HCT116 (cell line): ENCODE data around the gene SLC5A1. TPM values are rescaled to one million over a fixed set of nuclear protein-coding genes. Genes with fewer than 3 reads are reported as not detected.

Source experiments
- ATAC-seq: fragments of 200-7000 bp; cut with Tn5 transposase; 2 replicates; pipeline ENCODE4 v1.9.1; 2020; ENCODE audit warnings: mild to moderate bottlenecking, moderate library complexity
- BruUV-seq: library from RNA; stranded (reverse); fragments of 400-500 nt; replicated peaks from 2 replicates; lab custom pipeline; 2021; lab: Mats Ljungman, UMichigan
- CTCF ChIA-PET: fragments of 300-600 bp; sonication (Branson Sonifier 250); formaldehyde crosslinking; loops from one replicate; lab custom pipeline; 2021; ENCODE audit warnings: antibody characterized with exemption; lab: Charles Lee
- POLR2A ChIA-PET: fragments of 300-600, 350-600 bp; sonication (Branson Sonifier 250); formaldehyde crosslinking; loops from one replicate; lab custom pipeline; 2021; ENCODE audit warnings: antibody characterized with exemption; lab: Charles Lee
- RAD21 ChIA-PET, 2 experiments: fragments of 300-600 bp; sonication (Branson Sonifier 250); formaldehyde crosslinking; loops; one replicate each; lab custom pipeline; 2023; ENCODE audit warnings: low total read pairs in 2 of 2; ENCODE audit not compliant: uncharacterized antibody in 2 of 2, unreplicated experiment in 2 of 2, low non-redundant PET in 1 of 2; lab: Charles Lee
- DNase-seq: peaks from one replicate; pipeline ENCODE4 v3.0.0-alpha.2; 2010; ENCODE audit warnings: low read depth, low spot score
- H2AFZ ChIP-seq: fragments of 200-600 bp; shearing (Covaris generic), sonication (generic); 2 replicates; pipeline ENCODE4 v1.6.1; 2017; ENCODE audit warnings: low read depth, mixed run types, mixed read lengths, antibody characterized with exemption, low read length; ENCODE audit not compliant: poor library complexity, severe bottlenecking
- H3K27ac ChIP-seq: 2 replicates; pipeline ENCODE4 v1.5.1; 2012; ENCODE audit warnings: low read depth, low read length
- H3K27me3 ChIP-seq: fragments of 200-600 bp; sonication (generic); 2 replicates; pipeline ENCODE4 v1.6.1; 2016; ENCODE audit warnings: mixed run types, low read length, mixed read lengths; ENCODE audit not compliant: insufficient read depth
- H3K36me3 ChIP-seq, 2 experiments: fragments of 200-500 bp in 1 of 2; fragments of 200-600 bp in 1 of 2; sonication (Bioruptor generic) in 1 of 2; sonication (generic) in 1 of 2; 2 replicates each; pipeline versions ENCODE4 v1.5.1 to v1.6.1; 2014 to 2016; ENCODE audit warnings: low read length in 2 of 2, inconsistent platforms in 1 of 2, mixed read lengths in 1 of 2, mixed run types in 1 of 2; ENCODE audit not compliant: insufficient read depth in 2 of 2, control insufficient read depth in 1 of 2
- H3K4me1 ChIP-seq, 2 experiments: fragments of 200-600 bp in 1 of 2; sonication (generic) in 1 of 2; 2 replicates each; pipeline versions ENCODE4 v1.5.1 to v1.6.1; 2012 to 2017; ENCODE audit warnings: low read length in 2 of 2, inconsistent platforms in 1 of 2, mild to moderate bottlenecking in 1 of 2, mixed read lengths in 1 of 2, mixed run types in 1 of 2, moderate library complexity in 1 of 2; ENCODE audit not compliant: insufficient read depth in 2 of 2, control insufficient read depth in 1 of 2
- H3K4me2 ChIP-seq: fragments of 200-600 bp; sonication (generic); 2 replicates; pipeline ENCODE4 v1.6.1; 2017; ENCODE audit warnings: mixed run types, low read length, mixed read lengths
- H3K4me3 ChIP-seq, 2 experiments: fragments of 200-600 bp in 1 of 2; sonication (generic) in 1 of 2; replicated peaks in 1 of 2; 2 replicates each; pipeline ENCODE4 v1.5.1; 2011 to 2016; ENCODE audit warnings: low read length in 2 of 2, control low read depth in 1 of 2, low read depth in 1 of 2, mild to moderate bottlenecking in 1 of 2, mixed read lengths in 1 of 2, mixed run types in 1 of 2
- H3K79me2 ChIP-seq: fragments of 200-600 bp; sonication (generic); 2 replicates; pipeline ENCODE4 v1.6.1; 2017; ENCODE audit warnings: mild to moderate bottlenecking, mixed run types, low read length, moderate library complexity, mixed read lengths; ENCODE audit not compliant: insufficient read depth
- H3K9ac ChIP-seq: fragments of 200-600 bp; sonication (generic); 2 replicates; pipeline ENCODE4 v1.6.1; 2016; ENCODE audit warnings: low read length, mixed read lengths
- H3K9me2 ChIP-seq: fragments of 200-600 bp; sonication (generic), shearing (Covaris generic); 2 replicates; pipeline ENCODE4 v1.6.1; 2017; ENCODE audit warnings: mixed run types, mild to moderate bottlenecking, moderate library complexity; ENCODE audit not compliant: insufficient read depth
- H3K9me3 ChIP-seq, 2 experiments: fragments of 200-500 bp in 1 of 2; fragments of 200-600 bp in 1 of 2; sonication (Bioruptor generic) in 1 of 2; sonication (generic) in 1 of 2; 2 replicates each; pipeline ENCODE4 v1.6.1; 2014 to 2017; ENCODE audit warnings: low read length in 2 of 2, mixed read lengths in 2 of 2, inconsistent platforms in 1 of 2, low read depth in 1 of 2, mild to moderate bottlenecking in 1 of 2, mixed run types in 1 of 2, moderate library complexity in 1 of 2; ENCODE audit not compliant: control insufficient read depth in 1 of 2, insufficient read depth in 1 of 2
- H4K20me1 ChIP-seq: fragments of 200-600 bp; sonication (generic), shearing (Covaris generic); 2 replicates; pipeline ENCODE4 v1.6.1; 2017; ENCODE audit warnings: mixed run types, mild to moderate bottlenecking, moderate library complexity; ENCODE audit not compliant: insufficient read depth
- CBX3 ChIP-seq: IDR thresholded peaks from 2 replicates; pipeline ENCODE4 v1.6.1; 2012; ENCODE audit warnings: low read depth
- CTCF ChIP-seq, 3 experiments: fragments of 200-600 bp in 1 of 3; sonication (generic) in 1 of 3; IDR thresholded peaks in 2 of 3; conservative IDR thresholded peaks in 1 of 3; 2 replicates each; pipeline ENCODE4 v1.5.1; 2012 to 2017; ENCODE audit warnings: low read depth in 2 of 3, low read length in 2 of 3, antibody characterized with exemption in 1 of 3, borderline replicate concordance in 1 of 3, control low read depth in 1 of 3, mild to moderate bottlenecking in 1 of 3, mixed read lengths in 1 of 3, mixed run types in 1 of 3, moderate library complexity in 1 of 3; ENCODE audit not compliant: insufficient read depth in 1 of 3
- ELF1 ChIP-seq: IDR thresholded peaks from 2 replicates; pipeline ENCODE4 v1.6.1; 2012; ENCODE audit warnings: low read depth, borderline replicate concordance
- EZH2phosphoT487 ChIP-seq: fragments of 200-600 bp; IDR thresholded peaks from 2 replicates; pipeline ENCODE4 v1.6.1; 2018; ENCODE audit warnings: antibody characterized with exemption, borderline replicate concordance
- FOSL1 ChIP-seq: IDR thresholded peaks from 2 replicates; pipeline ENCODE4 v1.6.1; 2012; ENCODE audit warnings: low read depth
- JUND ChIP-seq: IDR thresholded peaks from 2 replicates; pipeline ENCODE4 v1.6.1; 2012
- MAX ChIP-seq: IDR thresholded peaks from 2 replicates; pipeline ENCODE4 v1.6.1; 2012
- POLR2A ChIP-seq: IDR thresholded peaks from 2 replicates; pipeline ENCODE4 v1.7.0; 2011; ENCODE audit warnings: borderline replicate concordance; ENCODE audit not compliant: insufficient read depth, insufficient read length; ENCODE audit errors: extremely low read depth
- POLR2AphosphoS5 ChIP-seq: IDR thresholded peaks from 2 replicates; pipeline ENCODE4 v1.6.1; 2011; ENCODE audit warnings: mild to moderate bottlenecking, low read depth, low read length, moderate library complexity
- RAD21 ChIP-seq: IDR thresholded peaks from 2 replicates; pipeline ENCODE4 v1.6.1; 2012; ENCODE audit warnings: low read depth, mild to moderate bottlenecking
- REST ChIP-seq: IDR thresholded peaks from 2 replicates; pipeline ENCODE4 v1.6.1; 2012; ENCODE audit warnings: low read depth
- SP1 ChIP-seq: IDR thresholded peaks from 2 replicates; pipeline ENCODE4 v1.6.1; 2012; ENCODE audit warnings: low read depth
- TCF7L2 ChIP-seq: IDR thresholded peaks from 2 replicates; pipeline ENCODE4 v1.7.0; 2011; ENCODE audit warnings: borderline replicate concordance, inconsistent platforms; ENCODE audit not compliant: insufficient read depth, insufficient read length; ENCODE audit errors: extremely low read depth
- YY1 ChIP-seq: IDR thresholded peaks from 2 replicates; pipeline ENCODE4 v1.6.1; 2011; ENCODE audit warnings: low read length, low read depth, moderate library complexity, mild to moderate bottlenecking; ENCODE audit not compliant: insufficient replicate concordance; ENCODE audit errors: extremely low read depth
- ZNF274 ChIP-seq: fragments of 200-500 bp; sonication (Bioruptor generic); IDR thresholded peaks from 2 replicates; pipeline ENCODE4 v1.6.1; 2014; ENCODE audit warnings: mild to moderate bottlenecking, low read depth, low read length, inconsistent platforms
- intact Hi-C: fragments of 100-400 bp; cut with micrococcal nuclease; formaldehyde crosslinking; loops from 2 replicates; pipeline ENCODE4 v1.10.0; 2022
- total RNA-seq: library from RNA; stranded (reverse); gene quantifications from one replicate; pipeline ENCODE4 v1.2.1, GENCODE V29; 2021; ENCODE audit not compliant: unreplicated experiment

Gene SLC5A1
- total RNA-seq, 1 experiment from 2014 or later = 0.32 TPM

GRCh38 chr22:32000181-32000580 lies 42.9 kb upstream of the SLC5A1 start:
- ChIA-PET POLR2A (no interaction called here), CTCF (no interaction called here), RAD21 (no interaction called here)
- Histone ChIP-seq H3K27ac (no peak overlapping the region), H3K4me2 (no peak overlapping the region), H4K20me1 (no peaks in the 10 kb centered on the region), H3K27me3 (no peaks in the 10 kb centered on the region), H3K79me2 (no peaks in the 10 kb centered on the region), H3K4me1 (peaks cover 4 to 5% of the 10 kb centered on the region in 2 experiments; a peak in 2 of 4 replicates), H2AFZ (no peak overlapping the region), H3K4me3 (no peak overlapping the region), H3K36me3 (no peaks in the 10 kb centered on the region), H3K9me3 (no peaks in the 10 kb centered on the region), H3K9ac (no peak overlapping the region), H3K9me2 (no peaks in the 10 kb centered on the region)
- no peak for ATAC-seq
- no TSS peak for BruUV-seq
- DNase-seq = no peak
- intact Hi-C loops = no loop called here
- TF ChIP-seq YY1 = no peak
- no peak for TF ChIP-seq SP1
- TF ChIP-seq JUND = no peak
- no peak for TF ChIP-seq TCF7L2
- no peak for TF ChIP-seq ELF1
- TF ChIP-seq EZH2phosphoT487 = no peak
- TF ChIP-seq REST = no peak
- TF ChIP-seq ZNF274 = no peak
- TF ChIP-seq RAD21 = no peak
- TF ChIP-seq POLR2AphosphoS5 = no peak
- no peak for TF ChIP-seq MAX
- no peak for TF ChIP-seq CBX3
- no peak for TF ChIP-seq FOSL1
- TF ChIP-seq CTCF (IDR thresholded peaks at IDR 0.05 in 2 of 3, conservative IDR thresholded peaks at IDR 0.05 in 1 of 3; ENCODE audit: borderline replicate concordance in 1 of 3, insufficient read depth in 1 of 3, low read depth in 2 of 3, low read length in 2 of 3) = no peak
- no peak for TF ChIP-seq POLR2A
